HG03159 (cell line): ENCODE results near the gene CDKAL1.
"Not testable (repeated sequence)": the region's sequence is repeated elsewhere in the genome, so short reads cannot be mapped to it uniquely, and the experiment has no call there.

Experiments
- ATAC-seq: cut with Tn5 transposase; IDR thresholded peaks from one replicate; pipeline ENCODE4 v1.9.1; 2021; ENCODE audit warnings: mild to moderate bottlenecking, moderate library complexity; ENCODE audit not compliant: unreplicated experiment

CDKAL1 gene

DNA sequence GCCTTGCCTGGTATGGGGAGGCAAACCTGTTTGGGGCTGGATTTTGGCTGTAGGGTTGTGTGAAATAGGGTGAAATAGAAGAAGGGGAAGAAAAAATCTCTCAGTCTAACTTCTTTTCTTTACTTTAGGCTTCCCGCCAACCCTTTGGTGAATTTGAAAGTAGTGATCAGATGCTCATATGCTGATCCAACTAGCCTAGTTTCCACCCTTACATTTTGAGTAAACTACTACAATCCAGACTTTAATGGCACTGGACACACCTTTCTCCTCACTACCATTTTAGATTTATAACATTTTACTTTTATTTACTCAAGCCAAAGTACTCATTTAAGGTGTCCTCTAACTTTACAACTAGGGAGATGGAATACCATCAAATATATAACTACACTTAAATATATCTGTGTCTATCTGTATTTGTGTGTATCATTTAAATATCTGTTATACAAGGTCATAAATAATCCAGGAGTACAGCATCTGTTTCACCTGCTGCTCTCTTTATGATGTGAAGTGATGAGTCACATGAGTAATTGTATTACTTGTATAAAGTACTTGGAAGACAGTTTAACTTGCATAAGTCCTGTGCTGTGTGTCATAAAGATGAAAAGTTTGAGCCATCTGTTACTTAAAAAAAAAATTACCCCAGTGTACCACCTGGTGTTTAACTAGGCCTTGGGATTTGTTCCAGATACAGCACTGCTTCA lies 172.1 kb downstream of the CDKAL1 start:
- ATAC-seq, result no peak

DNA sequence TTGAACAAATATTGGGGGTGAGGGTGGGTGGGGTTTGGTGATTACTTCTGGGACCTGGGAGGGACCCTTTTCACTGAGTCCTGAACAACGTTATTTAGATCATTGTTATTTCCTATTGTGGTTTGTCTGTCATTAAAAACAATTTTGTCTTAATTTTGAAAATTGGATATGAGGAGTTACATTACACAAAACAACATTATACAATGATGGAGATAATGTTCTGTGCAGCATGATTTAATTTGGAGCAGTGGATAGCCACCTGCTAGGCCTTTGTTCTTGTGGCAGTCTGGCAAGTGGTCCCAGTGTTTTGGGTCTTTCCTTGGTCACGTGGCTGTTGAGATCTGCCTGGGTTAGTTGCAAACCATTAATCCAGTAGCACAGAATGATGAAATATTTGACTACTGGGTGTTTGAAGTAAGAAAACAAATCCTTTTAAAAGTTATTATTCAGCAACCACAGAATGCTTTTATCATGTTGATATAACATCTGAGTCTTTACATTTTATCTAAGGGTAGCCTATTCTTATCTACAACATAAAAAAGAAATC lies 172.8 kb downstream of the CDKAL1 start:
- ATAC-seq, result no peak

DNA sequence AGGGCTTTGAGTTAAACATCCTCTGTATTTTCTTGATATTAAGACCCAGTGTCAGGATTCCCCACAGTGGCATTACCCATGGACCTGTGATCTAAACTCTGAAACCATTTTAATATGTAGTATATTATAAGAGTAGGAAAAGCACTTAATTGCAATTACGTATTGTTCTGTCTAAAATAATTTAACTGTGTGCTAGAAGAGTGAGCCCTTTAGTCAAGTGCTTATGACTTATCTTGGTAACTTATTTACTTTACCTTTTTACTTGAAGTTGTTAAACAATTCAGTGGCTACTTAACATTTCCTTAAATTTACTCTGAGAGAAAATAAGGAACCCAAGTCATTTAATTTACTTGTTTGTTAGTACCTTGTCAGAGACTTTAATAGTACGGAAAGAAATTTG lies 173.6 kb downstream of the CDKAL1 start:
- no peak for ATAC-seq

DNA sequence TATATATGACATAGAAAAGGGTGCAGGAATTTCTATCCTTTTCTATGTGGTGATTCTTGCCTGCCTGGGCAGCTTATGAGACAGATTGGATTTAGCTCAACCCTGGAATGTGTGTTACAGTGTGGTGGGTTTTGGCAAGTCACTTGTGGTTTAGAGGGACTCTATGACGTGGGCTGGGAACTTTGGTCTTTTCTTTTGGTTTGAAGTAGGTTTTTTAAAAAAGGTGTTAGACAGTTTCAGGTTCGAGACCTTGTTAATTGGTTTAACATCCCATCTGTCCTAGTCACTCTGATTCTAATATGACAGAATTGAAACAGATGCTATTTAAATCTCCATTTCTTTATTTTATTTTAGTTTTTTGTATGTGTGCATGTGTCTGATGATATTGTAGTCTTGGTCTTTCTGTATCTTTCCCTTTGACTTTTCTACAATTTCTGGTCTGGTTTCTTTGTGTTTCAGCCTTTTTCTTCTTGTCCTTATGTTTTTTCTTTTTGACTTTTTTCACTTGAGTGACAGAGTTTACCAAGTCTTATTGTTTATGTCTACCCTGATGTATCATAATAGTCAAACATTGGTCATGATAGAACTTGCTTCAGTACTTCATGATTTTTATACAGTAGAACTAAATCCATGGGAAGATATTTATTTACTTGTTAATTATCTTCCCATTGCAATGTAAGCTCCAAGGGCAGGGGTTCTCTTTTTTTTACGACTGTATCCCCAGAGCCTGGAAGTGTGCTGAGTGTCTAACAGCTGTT lies 174.3 kb downstream of the CDKAL1 start:
- peak; percentile 55 for ATAC-seq

DNA sequence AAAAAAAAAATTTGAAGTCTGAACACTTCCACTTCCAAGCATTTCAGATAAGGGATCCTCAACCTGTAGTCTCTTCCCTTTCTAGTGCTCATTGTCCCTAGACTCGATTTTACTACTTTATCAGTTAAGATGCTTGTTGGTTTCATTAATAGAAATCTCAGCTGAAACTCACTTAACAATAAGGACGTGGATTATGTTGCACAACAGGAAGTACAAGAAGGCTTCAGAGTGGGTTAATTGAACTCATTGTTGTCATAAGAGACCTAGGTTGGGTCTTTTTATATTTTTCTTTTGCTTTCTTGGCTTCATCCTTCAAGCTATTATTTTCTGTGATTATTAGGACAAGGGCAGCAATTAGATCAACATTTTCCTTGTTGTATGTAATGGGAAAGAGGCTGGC lies 175.2 kb downstream of the CDKAL1 start:
- ATAC-seq, result no peak

DNA sequence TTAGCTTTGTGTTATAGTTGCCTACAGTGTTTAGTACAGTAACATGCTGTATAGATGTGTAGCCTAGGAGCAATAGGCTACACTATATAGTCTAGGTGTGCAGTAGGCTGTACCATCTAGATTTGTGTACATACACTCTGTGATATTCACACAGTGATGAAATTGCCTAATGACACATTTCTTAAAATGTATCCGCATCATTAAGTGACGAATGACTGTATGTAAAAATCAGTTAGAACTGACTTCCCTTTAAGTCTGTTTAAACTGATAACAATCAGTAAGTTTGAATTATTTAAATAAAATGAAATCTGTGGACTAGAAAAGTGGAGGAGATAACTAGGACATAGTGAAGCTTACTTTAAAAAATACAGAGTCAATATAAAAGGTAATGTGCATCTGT lies 176.1 kb downstream of the CDKAL1 start:
- ATAC-seq, result no peak

DNA sequence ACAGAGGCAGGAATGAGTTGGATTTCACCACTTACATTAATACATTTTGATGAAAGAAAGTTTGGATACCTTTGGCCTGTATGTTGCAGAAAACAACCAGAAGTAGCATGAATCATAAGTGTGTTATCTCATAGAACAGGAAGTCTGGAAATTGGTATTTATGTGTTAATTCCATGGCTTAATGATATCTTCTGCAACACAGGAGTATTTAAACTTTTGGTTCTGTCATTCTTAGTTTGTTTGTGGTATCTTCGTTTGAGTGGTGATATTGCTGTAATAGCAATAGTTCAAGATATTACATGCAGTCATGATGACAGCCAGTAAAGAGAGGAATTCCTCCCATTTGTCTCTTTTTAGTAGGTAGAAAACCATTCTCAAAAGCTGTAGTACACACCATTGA lies 177.3 kb downstream of the CDKAL1 start:
- ATAC-seq, result no peak

DNA sequence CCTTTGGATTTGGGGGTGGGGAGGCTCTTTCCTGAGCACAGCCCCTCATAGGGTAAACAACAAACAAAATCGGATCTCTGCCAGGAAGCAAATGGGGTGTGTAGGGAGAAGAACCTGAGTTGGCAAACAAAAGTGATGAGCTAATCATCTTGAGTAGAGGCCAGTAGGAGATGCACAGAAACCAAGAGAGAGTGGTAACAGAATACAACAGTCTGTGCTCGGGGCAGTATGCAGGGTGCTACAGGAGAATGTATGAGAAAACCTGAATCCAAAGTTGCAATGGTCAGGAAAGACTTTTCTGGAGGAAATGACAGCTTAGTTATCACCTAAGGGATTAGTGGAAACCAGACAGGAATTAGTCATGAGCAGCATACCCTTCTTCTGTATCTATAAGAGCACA lies 177.8 kb downstream of the CDKAL1 start:
- no peak for ATAC-seq

DNA sequence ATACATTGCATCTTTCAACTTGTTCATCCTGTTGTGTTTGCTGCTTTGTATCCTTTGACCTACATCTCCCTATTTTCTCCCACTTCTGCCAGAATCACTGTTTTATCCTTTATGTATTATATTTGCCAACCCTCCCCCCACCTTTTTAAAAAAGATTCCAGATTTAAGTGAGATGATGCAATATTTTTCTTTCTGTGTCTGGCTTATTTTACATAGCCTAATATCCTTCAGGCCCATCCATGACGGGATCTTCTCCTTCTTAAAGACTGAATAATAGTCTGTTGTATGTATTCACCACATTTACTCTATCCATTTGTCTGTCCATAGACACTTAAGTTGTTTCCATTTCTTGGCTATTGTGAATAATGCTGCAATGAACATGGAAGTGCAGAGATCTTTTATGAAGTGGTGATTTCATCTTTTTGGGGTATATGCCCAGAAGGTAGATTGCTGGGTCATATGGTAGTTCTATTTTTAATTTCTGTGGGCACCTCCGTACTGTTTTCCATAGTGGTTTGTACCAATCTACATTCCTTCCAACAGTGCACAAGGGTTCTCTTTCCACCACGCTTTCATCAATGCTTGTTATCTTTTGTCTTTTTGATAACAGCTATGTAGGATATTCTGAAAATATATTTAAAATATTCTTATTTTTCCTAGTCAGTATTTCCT lies 181.0 kb downstream of the CDKAL1 start:
- ATAC-seq, result no peak

DNA sequence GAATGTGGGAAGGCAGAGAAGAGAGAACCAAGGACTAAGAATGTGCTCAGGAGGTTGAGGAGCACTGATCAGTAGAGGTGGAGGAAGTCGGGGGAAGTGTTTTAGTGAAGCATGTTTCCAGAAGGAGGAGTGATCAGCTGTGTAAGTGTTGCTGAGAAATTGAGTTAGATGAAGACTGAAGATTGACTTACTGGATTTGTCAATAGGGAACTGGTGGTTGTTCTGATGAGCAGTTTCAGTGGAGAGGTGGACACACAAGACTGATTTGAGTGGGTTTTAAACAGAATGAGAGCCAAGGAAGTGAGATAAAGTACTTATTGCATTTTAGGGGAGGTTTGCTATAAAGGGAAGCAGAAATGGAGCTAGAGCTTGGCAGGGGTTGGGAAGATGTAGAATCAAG lies 182.6 kb downstream of the CDKAL1 start:
- ATAC-seq, result peak; percentile 70

DNA sequence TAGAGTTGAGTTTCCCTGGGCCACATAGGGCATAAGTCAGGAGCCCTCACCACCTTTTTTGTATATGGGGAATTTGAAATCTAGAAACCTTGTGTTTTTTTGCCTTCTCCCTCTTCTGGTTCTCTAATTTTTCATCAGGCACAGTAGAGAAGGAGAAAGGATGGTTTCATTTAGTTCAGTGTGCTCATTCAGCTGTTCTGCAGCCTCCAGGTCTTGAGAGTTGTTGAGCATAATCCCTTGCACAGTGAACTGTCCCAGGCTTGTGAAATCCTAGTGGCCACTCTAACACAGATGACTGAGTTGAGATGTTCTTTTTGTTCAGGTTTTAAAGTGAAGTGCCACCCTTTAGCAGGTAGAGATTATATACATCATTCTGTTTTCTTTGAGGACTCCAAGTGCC lies 183.5 kb downstream of the CDKAL1 start:
- no peak for ATAC-seq

DNA sequence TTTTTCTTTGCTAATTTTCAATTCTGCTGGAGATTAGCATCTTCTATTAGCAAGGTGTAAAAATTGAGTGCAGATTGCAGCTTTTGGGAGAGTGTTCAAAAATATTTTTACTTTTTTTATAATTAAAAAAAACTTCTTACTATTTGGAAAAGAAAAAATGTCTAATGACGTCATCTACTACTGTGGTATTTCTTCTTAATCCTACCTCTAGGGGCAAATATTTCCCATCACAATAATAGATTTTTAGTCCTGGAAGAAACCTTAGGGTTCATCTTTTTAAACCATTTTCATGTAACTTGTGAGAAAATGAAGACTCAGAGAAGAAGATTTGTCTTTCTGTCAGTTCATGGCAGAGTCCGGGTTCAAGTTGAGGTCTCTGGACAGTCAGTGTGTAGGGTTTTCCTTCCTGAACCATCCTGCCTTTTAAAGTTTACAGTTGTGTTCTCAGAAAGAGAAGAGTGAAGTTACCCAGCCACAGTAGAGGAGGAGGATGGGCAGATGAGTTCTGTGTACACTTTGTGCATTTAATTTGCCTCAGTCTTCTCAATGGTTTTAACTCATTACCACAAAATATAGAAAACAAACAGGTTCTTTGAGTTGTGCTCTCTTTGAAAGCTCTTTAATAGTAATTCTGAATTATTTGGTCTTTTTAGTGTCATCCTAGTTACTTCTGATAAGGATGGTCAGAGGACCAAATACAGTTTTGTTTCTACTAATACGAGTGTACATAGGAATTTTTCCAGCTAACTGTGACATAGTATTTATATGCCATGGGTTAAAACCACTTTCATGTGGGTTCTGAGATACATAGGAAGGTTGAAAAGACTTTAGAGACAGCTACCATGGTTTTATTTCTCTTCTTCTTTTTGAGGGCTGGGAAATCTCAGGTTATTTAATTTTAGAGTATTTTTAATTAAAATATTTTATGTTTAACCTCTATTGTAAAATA lies 184.7 kb downstream of the CDKAL1 start:
- ATAC-seq, result no peak

DNA sequence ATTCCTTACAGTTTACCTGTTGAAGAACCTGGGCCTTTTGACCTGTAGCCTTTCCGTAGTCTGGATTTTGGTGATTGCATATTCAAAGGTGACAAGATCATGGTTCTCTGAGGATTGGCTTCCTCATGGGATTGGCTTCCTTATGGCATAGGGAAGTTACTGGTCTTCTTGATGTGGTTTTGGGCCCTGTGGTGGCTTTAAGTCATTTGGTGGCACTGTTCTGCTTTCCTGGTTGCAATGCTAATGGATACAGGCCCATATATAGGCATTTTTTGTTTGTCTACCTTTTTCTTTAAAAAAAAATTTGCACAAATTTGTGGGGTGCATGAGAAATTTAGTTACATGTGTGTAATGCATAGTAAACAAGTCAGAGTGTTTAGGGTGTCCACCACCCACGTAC lies 185.7 kb downstream of the CDKAL1 start:
- no peak for ATAC-seq

DNA sequence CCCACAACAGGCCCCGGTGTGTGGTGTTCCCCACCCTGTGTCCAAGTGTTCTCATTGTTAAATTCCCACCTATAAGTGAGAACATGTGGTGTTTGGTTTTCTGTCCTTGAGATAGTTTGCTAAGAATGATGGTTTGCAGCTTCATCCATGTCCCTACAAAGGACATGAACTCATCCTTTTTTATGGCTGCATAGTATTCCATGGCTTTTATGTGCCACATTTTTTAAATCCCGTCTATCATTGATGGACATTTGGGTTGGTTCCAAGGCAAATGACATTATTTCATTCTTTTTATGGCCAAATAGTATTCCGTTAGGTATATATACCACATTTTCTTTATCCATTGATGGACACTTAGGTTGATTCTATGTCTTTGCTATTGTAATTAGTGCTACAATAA lies 186.9 kb downstream of the CDKAL1 start:
- not testable (repeated sequence) for ATAC-seq

DNA sequence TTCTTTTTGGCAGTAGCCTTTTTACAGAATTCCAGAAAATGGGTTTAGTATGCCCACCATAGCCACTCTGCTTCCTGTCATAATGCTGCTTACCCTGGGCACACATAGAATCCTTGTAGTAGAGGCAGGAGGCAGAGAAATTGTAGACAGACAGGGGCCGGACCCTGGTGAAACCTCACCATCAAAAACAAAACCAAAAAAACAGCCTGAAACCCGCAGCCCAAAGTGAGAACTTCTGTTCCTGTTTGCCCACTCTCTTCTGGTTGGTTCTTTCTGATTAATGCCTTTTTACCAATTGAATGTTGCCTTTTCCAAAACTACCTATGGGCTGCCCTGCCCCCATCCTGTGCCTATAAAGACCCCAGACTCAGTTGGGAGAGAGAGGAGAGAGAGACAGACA lies 188.2 kb downstream of the CDKAL1 start:
- ATAC-seq, result no peak

DNA sequence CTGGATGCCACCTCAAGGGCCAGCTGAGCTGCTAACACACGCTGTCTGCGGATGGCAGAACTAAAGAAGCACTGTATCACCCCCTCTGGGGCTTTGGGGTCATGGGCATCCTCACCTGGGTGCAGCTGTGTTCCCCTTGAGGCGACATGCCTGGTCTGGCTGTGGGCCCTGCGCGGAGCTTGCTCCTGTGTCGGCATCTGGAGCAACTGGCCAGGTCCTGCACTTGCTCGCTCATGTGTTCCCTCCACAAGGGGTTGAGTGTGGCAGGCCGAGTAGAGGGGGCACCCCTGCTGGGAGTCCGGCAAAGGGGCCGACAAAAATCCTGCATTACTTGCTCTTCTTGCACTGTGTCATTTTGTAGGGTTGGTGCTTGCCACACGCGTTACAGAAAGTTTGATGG lies 189.0 kb downstream of the CDKAL1 start:
- ATAC-seq, result no peak

DNA sequence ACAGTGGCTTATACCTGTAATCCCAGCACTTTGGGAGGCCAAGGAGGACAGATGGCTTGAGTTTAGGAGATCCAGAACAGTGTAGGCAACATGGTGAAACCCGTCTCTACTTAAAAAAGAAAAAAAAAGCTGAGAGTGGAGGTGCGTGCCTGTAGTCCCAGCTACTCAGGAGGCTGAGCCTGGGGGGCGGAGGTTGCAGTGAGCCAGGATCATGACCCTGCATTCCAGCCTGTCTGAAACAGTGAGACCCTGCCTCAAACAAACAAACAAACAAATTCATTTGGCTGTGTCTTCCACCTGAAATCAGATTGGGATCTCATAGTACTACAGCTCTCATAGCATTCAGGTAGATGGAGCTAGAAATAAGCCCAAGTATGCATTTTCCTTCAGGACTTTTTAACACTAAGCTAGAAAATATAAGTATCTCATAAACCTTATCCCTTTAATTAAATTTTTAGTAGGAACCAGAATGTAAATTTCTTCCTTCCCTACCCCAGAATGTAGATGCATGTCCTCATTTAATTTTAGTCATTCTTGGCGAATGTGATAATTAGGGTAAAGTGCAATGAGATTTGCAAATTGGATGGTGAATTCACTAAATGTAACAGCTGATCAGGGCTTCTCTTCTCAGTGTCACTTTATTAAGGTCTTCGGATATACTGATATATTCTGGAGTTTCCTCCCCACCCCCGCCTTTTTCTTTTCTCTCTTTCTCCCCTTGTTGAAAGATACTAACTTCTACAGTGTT lies 190.4 kb downstream of the CDKAL1 start:
- no peak for ATAC-seq

DNA sequence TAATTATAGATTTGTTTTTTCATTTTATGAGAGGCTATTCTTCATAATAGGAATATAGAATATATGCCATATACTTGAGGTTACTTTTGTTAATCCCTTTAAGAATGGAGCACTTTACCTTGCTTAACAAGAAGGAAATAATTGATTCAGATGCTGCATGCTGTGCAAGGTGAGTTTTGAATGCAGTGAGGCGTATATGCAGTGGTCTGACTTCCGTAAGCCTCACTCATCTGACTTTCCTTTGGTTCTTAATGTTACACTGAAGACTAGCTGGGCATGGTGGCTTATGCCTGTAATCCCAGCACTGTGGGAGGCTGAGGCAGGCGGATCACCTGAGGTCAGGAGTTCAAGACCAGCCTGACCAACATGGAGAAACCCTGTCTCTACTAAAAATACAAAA lies 191.0 kb downstream of the CDKAL1 start:
- not testable (repeated sequence) for ATAC-seq

DNA sequence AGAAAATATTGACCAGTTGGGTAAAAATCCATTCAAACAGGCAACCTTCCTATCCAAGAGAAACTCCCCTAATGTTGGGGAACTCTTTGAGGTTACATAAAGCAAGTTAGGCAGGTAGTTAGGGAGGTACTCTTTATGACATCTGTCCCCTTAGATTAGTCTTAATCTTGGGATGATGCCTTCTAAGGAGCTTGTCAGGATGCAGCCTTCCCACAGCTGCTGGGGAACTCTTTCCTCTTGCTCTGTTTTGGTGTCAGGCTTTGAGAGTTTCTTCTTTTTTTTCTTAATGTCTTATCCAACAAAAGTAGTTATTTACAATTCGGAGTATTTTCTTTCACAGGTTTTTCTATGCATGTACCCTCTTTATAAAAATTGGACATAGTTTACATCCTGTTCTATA lies 194.8 kb downstream of the CDKAL1 start:
- ATAC-seq, result no peak

DNA sequence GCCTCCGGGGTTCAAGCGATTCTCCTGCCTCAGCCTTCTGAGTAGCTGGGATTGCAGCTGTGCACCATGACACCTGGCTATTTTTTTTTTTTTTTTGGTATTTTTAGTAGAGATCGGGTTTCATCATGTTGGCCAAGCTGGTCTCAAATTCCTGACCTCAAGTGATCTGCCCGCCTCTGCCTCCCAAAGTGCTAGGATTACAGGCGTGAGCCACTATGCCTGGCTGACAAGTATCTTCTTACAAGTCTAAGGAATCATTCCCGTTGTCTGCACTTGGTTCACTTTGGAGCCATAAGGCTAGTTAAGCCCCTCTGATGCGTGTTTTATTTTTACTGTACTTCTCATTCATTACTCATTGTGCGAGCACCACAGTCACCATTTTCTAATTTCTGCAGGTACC lies 198.1 kb downstream of the CDKAL1 start:
- not testable (repeated sequence) for ATAC-seq
